ENCODE results near the gene RBBP8NL. TPM values are rescaled to one million over a fixed set of nuclear protein-coding genes. Genes with fewer than 3 reads are reported as not detected.

The RBBP8NL gene
- total and polyA plus RNA-seq, 9 of the 15 experiments (the other 6 are each of a cell fraction or from before 2014, with no cell fraction given): not detected

DNA sequence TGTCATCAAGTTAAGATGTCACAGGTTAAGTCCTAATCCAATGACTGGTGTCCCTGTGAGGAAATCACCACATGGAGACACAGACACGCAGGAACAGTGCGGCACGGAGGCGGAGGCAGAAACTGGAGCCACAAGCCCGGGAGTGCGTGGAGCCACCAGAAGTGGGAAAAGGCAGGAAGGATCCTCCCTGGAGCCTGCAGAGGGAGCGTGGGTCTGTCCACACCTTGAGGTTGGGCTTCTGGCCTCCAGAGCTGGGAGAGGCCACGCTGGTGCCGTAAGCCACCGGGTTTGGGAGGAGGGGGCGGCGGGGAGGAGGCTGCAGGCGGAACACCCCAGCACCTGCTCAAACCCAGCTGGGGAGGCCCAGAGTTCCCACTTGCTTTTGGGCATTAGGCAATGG, 24.0 kb downstream of the RBBP8NL start:
- FAIRE-seq (no peak), DNase-seq (ENCODE audit: extremely low read depth in 1 of 4, low spot score in 3 of 4) (no peak), ATAC-seq (no peak)
- H3K27ac ChIP-seq (ENCODE audit: extremely low read depth, low read depth, low read length): no peak overlapping the region
- H3K4me1 ChIP-seq (replicated peaks in 1 of 2; ENCODE audit: control insufficient read depth in 2 of 2, insufficient read depth in 2 of 2, low read length in 2 of 2): peaks cover 9 to 65% of the 10 kb centered on the region in 2 experiments
- H3K9ac ChIP-seq (ENCODE audit: insufficient read depth in 1 of 2, low read depth in 2 of 2, low read length in 2 of 2): peak overlapping the region in 1 of 2 experiments; percentile 36; a peak in 2 of 4 replicates
- POLR2A ChIA-PET: interaction anchor here (4.2 kb wide), 1 partner anchor 13 kb away, joined by 28 read pairs; no protein-coding TSS in a partner anchor
- 80% methylated on average over 13 of the region's 13 CpGs for WGBS (ENCODE audit: insufficient coverage, low coverage, missing lambda C conversion rate)
- CTCF ChIA-PET (ENCODE audit: low intra/inter-chr PET ratio): no interaction called here
- intact Hi-C loops (cut with micrococcal nuclease) (no loop called here), in situ Hi-C loops (cut with MboI) (no loop called here)
- no peaks in the 10 kb centered on the region for H3K9me3 ChIP-seq (replicated peaks; ENCODE audit: control insufficient read depth, insufficient read depth, low read depth, low read length)
- no TSS peak for BruUV-seq (replicated peaks)
- H4K20me1 ChIP-seq (replicated peaks; ENCODE audit: control insufficient read depth, insufficient read depth, low read length): 0 out of 2 replicates have a peak, but pooled peaks cover 8% of the 10 kb centered on the region
- H3K36me3 ChIP-seq (ENCODE audit: control insufficient read depth, insufficient read depth, low read length): peaks cover 9% of the 10 kb centered on the region; the same call in 1 of the 3 replicates
- H3K9me1 ChIP-seq (ENCODE audit: control insufficient read depth, insufficient read depth, low read length): peaks cover 4% of the 10 kb centered on the region
- no peak overlapping the region for H3K4me2 ChIP-seq (ENCODE audit: insufficient read depth, low read length)
- peaks cover 14% of the 10 kb centered on the region for H3K79me2 ChIP-seq (ENCODE audit: control insufficient read depth, insufficient read depth, low read length)
- H2AFZ ChIP-seq (ENCODE audit: low read depth, low read length): no peak overlapping the region
- H3K4me3 ChIP-seq: no peak overlapping the region
- H3K27me3 ChIP-seq (ENCODE audit: control insufficient read depth in 2 of 2, insufficient read depth in 2 of 2, low read length in 2 of 2): no peaks in the 10 kb centered on the region
- TF ChIP-seq, protein P1, sequence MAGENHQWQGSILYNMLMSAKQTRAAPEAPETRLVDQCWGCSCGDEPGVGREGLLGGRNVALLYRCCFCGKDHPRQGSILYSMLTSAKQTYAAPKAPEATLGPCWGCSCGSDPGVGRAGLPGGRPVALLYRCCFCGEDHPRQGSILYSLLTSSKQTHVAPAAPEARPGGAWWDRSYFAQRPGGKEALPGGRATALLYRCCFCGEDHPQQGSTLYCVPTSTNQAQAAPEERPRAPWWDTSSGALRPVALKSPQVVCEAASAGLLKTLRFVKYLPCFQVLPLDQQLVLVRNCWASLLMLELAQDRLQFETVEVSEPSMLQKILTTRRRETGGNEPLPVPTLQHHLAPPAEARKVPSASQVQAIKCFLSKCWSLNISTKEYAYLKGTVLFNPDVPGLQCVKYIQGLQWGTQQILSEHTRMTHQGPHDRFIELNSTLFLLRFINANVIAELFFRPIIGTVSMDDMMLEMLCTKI (IDR thresholded peaks at IDR 0.05; ENCODE audit: partially characterized antibody): no peak
- TF ChIP-seq SP2 (IDR thresholded peaks at IDR 0.05; ENCODE audit: extremely low read depth, low read depth, low read length, poor library complexity, severe bottlenecking): no peak
- TF ChIP-seq GTF2E2 (tag; IDR thresholded peaks at IDR 0.05): no peak
- no peak for TF ChIP-seq NR2C2 (CRISPR knock-in tag; IDR thresholded peaks at IDR 0.05)
- no peak for TF ChIP-seq NR2C2 (tag; IDR thresholded peaks at IDR 0.05)
- TF ChIP-seq, protein P2, sequence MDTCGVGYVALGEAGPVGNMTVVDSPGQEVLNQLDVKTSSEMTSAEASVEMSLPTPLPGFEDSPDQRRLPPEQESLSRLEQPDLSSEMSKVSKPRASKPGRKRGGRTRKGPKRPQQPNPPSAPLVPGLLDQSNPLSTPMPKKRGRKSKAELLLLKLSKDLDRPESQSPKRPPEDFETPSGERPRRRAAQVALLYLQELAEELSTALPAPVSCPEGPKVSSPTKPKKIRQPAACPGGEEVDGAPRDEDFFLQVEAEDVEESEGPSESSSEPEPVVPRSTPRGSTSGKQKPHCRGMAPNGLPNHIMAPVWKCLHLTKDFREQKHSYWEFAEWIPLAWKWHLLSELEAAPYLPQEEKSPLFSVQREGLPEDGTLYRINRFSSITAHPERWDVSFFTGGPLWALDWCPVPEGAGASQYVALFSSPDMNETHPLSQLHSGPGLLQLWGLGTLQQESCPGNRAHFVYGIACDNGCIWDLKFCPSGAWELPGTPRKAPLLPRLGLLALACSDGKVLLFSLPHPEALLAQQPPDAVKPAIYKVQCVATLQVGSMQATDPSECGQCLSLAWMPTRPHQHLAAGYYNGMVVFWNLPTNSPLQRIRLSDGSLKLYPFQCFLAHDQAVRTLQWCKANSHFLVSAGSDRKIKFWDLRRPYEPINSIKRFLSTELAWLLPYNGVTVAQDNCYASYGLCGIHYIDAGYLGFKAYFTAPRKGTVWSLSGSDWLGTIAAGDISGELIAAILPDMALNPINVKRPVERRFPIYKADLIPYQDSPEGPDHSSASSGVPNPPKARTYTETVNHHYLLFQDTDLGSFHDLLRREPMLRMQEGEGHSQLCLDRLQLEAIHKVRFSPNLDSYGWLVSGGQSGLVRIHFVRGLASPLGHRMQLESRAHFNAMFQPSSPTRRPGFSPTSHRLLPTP (IDR thresholded peaks at IDR 0.05; ENCODE audit: borderline replicate concordance, extremely low read depth, insufficient read length): no peak
- TF ChIP-seq SOX6 (IDR thresholded peaks at IDR 0.05): no peak
- TF ChIP-seq, protein P3, sequence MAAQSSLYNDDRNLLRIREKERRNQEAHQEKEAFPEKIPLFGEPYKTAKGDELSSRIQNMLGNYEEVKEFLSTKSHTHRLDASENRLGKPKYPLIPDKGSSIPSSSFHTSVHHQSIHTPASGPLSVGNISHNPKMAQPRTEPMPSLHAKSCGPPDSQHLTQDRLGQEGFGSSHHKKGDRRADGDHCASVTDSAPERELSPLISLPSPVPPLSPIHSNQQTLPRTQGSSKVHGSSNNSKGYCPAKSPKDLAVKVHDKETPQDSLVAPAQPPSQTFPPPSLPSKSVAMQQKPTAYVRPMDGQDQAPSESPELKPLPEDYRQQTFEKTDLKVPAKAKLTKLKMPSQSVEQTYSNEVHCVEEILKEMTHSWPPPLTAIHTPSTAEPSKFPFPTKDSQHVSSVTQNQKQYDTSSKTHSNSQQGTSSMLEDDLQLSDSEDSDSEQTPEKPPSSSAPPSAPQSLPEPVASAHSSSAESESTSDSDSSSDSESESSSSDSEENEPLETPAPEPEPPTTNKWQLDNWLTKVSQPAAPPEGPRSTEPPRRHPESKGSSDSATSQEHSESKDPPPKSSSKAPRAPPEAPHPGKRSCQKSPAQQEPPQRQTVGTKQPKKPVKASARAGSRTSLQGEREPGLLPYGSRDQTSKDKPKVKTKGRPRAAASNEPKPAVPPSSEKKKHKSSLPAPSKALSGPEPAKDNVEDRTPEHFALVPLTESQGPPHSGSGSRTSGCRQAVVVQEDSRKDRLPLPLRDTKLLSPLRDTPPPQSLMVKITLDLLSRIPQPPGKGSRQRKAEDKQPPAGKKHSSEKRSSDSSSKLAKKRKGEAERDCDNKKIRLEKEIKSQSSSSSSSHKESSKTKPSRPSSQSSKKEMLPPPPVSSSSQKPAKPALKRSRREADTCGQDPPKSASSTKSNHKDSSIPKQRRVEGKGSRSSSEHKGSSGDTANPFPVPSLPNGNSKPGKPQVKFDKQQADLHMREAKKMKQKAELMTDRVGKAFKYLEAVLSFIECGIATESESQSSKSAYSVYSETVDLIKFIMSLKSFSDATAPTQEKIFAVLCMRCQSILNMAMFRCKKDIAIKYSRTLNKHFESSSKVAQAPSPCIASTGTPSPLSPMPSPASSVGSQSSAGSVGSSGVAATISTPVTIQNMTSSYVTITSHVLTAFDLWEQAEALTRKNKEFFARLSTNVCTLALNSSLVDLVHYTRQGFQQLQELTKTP (IDR thresholded peaks at IDR 0.05; ENCODE audit: low read depth in 1 of 2, partially characterized antibody in 2 of 2): no peak
- TF ChIP-seq, protein P4, sequence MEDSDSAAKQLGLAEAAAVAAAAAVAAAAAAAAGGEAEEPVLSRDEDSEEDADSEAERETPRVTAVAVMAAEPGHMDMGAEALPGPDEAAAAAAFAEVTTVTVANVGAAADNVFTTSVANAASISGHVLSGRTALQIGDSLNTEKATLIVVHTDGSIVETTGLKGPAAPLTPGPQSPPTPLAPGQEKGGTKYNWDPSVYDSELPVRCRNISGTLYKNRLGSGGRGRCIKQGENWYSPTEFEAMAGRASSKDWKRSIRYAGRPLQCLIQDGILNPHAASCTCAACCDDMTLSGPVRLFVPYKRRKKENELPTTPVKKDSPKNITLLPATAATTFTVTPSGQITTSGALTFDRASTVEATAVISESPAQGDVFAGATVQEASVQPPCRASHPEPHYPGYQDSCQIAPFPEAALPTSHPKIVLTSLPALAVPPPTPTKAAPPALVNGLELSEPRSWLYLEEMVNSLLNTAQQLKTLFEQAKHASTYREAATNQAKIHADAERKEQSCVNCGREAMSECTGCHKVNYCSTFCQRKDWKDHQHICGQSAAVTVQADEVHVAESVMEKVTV (CRISPR knock-in tag; IDR thresholded peaks at IDR 0.05): no peak
- no peak for TF ChIP-seq SREBF2 (CRISPR knock-in tag; IDR thresholded peaks at IDR 0.05)
- TF ChIP-seq OTX1 (CRISPR knock-in tag; IDR thresholded peaks at IDR 0.05): no peak
- no peak for TF ChIP-seq DACH1 (IDR thresholded peaks at IDR 0.05; ENCODE audit: partially characterized antibody)
- no peak for TF ChIP-seq SIRT6 (IDR thresholded peaks at IDR 0.05; ENCODE audit: low read depth, low read length)

Data from K562 (cell line).